ENCODE measurements around the gene LINS1.

The LINS1 gene, protein sequence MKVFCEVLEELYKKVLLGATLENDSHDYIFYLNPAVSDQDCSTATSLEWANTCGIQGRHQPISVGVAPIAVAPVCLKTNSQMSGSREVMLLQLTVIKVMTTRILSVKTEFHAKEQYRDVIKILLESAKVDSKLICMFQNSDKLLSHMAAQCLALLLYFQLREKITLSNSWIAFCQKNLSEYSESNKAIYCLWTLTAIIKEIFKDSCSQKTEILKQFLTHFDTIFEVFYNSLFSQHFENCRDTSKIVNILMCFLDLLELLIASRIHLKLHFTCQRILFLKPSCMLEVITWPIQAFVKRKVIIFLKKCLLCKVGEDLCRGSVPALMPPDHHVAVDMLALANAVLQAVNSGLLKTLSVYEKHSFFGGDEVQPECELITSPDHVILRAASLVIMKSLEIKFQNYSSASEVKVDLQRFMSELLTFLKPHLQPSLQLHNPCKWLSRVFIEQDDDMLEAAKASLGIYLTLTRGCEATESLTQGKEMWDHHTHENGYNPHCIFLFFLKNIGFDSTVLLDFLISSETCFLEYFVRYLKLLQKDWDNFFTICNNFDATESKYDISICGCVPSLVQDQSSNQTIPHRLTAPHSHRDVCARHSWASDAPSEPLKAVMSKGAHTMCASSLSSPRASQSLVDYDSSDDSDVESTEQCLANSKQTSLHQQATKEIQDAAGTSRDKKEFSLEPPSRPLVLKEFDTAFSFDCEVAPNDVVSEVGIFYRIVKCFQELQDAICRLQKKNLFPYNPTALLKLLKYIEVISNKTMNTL

DNA sequence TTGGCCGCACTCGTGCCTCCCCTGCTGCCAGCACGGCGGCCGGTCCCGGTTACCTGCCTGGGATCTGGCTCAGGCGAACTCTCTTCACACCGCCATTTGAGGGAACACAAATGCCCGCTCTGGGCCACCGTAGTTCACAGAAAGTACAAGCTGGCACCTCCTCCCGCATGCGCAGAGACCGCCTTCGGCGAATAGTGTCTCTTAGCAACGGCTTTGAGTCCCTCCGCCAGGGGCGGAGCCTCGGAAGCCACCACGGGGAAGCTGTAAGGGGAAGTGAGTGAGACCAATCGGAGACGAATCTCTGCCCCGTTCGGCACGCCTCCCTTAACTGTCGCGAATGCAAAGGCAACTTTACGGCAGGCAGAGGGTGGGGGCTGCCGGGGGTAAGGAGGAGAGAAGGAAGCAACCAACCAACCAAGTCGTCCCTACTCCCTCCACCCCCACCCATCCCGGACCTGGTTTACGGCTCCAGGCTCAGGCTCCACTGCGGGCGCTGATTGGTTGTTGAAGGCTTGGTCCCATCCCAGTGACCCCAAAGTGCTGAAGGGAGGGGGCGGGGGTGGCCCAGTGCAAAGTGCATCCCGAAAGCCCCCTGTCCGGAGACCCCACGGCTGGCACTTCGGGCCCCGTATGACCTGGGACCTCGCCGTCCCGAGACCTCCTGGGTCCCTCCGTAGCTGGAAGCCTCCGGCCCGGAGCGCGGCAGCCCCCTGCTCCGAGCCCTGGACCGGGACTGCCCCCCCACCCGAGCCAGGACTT lies at the start of gene LINS1, which contains the start of gene ASB7:
TSS of gene LINS1 (minus strand) at position 121 of the 759 bp plus-strand sequence. CDS start 21,342 bp downstream, outside the sequence.
TSS of gene ASB7 (plus strand) at position 526 of the 759 bp plus-strand sequence. CDS start 9,628 bp downstream, outside the sequence.
- H3K4me3 ChIP-seq (ENCODE audit: low read depth, low read length) = peak within 1 kb of the TSS; percentile 100
- peak; percentile 100 for DNase-seq (ENCODE audit: low read depth)

DNA sequence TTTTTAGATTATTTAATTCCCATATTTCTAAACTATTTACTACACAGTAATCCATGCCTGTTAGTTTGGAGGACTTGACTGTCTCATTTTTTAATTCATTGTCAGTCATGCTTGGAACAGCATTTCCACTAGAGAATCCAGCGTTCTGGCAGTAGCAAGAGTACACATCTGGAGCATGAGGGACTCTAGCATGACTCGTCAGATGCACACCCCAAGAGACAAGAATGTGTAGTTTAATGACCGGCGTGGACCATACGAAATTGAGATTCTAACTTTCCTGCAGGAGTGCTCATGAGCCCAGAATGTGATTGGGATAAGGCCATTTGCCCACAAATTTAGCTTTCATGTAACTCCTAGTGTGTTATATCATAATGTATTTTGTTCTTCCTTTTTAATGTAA lies 49.3 kb upstream of the LINS1 start:
- no peak for DNase-seq (ENCODE audit: low read depth)
- H3K4me3 ChIP-seq (ENCODE audit: low read depth, low read length) = no peak overlapping the region

DNA sequence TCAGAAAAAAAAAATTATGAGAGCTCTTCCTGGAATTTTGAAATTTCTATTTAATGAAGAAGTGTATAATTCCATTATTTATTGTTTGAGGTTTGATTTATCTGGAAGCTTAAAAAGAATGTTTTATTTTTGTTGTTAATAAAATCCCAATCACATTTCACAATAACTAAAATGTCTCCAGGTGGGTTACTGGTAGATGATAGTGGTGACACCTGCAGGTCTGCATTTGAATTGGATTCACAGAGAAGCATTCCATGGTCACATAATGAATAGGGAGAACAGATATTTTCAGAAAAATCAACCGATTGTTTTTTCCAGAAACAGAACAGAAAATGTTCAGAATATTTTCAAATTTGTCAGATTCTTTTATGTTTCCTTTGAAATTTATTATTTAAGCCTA lies 48.7 kb upstream of the LINS1 start:
- DNase-seq (ENCODE audit: low read depth) = no peak
- no peak overlapping the region for H3K4me3 ChIP-seq (ENCODE audit: low read depth, low read length)

DNA sequence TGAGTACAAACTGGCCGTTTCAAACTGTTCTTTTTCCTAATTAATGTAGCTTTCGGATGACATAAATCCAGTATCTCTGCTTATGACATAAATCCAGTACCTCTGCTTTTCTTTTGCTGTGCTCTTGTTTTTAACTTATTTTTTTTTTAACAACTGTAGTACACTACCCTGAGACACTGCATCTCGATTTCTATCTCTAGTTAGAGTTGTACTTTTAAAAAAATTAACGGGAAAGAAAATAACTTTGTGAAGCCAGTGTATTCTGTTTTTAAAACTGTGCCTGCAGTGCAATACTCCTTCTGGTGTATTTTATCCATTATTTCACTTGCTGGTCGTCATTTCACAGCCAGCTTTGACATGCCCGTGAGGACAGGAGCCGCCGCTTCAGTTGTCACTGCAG lies 47.0 kb upstream of the LINS1 start:
- no peak overlapping the region for H3K4me3 ChIP-seq (ENCODE audit: low read depth, low read length)
- no peak for DNase-seq (ENCODE audit: low read depth)

DNA sequence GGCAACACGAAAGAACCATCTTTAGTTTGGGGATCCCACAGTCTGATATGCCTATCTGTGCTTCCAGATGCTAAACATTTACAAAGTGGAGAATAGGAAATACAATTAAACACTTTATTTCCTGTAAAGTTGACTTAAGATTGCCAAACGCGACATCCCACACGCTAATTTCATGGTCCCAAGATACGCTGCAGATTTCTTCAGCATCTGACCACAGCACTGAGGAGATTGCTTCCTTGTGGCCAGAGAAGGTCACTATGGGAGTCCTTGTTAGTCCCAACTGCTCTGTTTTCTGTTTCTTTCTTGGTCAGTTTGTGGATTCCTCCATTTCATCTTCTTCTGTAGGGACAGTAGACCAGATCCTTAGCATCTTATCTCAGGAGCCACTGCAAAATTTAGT lies 43.7 kb upstream of the LINS1 start:
- H3K4me3 ChIP-seq (ENCODE audit: low read depth, low read length) = no peak overlapping the region
- DNase-seq (ENCODE audit: low read depth) = no peak

DNA sequence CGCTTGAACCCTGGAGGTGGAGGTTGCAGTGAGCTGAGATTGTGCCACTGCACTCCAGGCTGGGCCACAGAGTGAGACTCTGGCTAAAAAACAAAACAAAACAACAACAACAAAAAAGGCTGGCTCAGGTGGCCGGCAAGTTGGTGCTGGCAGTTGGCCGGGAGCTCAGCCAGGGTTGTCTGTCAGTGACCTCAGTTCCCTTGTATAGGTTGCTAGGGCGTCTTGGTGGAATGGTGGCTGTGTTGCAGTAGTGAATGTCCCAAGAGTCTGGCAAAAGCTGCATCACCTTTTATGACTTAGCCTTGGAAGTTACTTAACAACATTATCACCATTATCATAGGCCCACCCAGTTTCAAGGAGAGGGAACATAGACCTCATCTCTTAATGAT lies 41.0 kb upstream of the LINS1 start:
- no peak for DNase-seq (ENCODE audit: low read depth)
- no peak overlapping the region for H3K4me3 ChIP-seq (ENCODE audit: low read depth, low read length)

DNA sequence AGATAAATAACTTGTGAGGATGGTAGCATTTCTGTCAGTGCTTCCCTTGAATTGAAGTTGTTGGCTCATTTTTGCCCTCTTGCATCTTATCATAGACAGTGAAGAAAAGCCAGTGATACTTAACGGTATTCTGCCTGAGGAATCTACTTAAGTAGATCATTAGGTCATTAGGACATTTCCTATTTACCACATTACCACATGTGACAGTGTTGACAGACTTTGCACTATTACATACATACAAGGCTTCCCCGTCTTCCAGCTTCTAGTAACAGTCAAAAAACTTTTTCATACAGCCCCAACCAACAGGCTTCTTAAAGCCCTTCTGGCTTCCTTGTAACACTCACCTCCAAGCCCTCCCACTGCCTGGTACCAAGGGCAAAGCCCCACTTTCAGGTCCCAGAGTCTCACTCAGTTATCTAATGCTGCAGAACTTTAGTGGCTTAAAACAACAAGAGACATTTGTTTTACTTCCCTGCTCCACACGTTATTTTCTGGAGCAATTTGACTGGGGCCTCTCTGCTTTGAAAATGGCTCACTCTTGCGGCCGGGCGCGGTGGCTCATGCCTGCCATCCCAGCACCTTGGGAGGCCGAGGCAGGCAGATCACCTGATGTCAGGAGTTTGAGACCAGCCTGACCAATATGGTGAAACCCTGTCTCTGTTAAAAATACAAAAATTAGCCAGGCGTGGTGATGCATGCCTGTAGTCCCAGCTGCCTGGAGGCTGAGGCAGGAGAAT lies 40.4 kb upstream of the LINS1 start:
- no peak for DNase-seq (ENCODE audit: low read depth)
- no peak overlapping the region for H3K4me3 ChIP-seq (ENCODE audit: low read depth, low read length)

DNA sequence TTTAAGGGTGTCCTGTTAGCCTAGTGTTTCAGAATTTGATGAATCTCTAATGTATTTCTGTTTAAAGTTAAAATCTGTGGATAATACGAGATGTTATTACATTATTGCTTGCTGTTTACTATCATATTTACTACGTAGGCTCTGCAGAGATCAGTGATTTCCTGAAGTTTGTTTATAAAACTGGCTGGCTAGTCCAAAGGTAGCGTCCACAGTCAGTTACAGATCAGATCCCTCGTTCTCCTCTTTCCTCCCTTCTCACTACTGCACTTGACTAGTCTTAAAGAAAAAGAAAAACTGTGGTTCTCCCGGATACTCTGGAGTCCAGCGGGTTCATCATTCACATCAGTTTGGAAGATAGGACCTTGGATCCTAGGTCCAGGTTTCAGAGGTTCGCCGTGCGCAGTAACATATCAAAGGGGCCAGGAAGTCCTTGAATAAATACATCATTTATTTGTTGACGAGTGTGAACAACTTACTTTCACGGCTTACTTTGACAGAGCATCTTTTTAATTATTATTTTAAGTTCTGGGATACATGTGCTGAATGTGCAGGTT lies 36.3 kb upstream of the LINS1 start:
- no peak overlapping the region for H3K4me3 ChIP-seq (ENCODE audit: low read depth, low read length)
- no peak for DNase-seq (ENCODE audit: low read depth)

DNA sequence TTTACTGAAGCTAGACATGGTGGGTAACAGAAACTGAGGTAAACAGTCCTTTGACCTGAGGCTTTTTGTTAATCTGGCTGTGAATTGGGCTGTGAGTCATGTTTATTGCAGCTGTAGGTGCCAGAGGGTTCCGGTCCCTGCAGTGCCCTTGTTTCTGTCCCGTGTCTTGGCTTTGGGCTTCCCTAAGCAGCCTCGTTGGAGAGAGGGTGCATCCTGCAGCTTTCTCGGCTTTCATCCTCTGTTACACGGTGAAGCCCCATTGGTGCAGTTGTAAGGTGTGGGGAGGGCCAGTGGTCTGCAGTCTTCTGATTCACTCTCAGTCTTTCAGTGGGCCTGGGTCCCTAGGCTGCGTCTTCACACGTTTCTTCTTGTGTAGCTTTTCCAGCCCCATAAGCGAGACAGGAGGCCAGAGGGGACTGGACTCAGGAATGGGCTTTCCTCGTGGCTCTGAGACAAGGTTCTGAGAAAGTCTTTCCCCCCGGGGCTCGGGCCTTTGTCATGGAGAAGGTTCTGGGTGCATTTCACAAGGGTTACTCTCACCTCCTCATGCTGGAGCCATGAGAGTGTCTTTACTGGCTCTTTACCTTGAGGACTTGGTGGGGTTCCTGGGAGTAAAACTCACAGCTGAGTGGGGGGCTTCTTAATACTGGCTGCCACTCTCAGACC lies 33.6 kb upstream of the LINS1 start:
- H3K4me3 ChIP-seq (ENCODE audit: low read depth, low read length) = no peak overlapping the region
- no peak for DNase-seq (ENCODE audit: low read depth)

DNA sequence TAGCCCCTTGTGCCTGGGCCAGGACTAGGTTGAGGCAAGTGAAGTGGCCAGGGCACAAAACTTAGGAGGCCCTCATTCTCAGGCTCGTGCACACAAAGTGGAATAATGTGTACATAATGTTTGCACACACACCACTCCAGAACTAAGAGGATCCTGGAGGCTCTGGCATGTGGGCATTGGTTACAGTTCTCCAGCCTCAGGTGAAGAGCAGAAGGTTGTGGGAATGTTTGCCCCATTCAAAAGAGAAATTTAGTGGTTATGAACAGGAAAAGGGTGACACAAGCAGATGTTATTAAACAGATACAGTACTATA lies 31.7 kb upstream of the LINS1 start:
- DNase-seq (ENCODE audit: low read depth) = no peak
- no peak overlapping the region for H3K4me3 ChIP-seq (ENCODE audit: low read depth, low read length)

DNA sequence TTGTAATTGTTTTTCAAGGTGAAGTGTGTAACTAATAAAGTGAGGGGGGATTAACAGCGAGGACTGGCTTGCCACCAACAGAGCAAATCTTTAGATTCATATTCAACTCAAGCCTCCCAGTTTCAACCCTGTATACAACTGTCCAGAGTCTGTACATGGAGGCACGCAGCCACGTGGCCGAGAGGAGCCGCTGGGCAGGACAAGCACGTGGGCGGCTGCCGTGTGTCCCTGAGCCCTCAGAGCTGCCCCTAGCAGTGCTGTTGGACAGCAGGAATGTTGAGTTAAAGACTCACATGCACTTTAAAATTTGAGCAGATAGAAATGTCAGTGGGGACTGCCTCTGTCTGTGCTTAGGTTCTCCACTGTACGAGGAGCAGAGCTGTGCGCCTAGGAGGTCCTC lies 29.8 kb upstream of the LINS1 start:
- no peak for DNase-seq (ENCODE audit: low read depth)
- no peak overlapping the region for H3K4me3 ChIP-seq (ENCODE audit: low read depth, low read length)

DNA sequence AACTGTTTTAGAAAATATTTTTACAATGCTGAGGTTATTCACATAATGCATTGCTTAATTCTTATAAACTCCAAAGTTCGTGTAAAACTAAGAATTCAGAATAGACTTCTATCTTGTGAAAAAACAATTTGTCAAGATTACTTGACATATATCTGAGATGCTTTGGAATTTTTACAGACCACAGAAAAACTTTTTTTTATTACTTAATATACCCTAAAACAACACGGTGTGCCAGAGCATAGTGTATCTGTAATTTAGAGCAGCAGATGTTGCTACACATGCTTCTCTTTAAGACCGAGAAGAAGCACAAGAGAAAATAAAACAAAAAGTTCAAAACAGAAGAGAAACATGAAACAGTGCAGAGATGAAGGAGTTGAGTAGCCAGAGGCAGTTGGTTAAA lies 26.8 kb upstream of the LINS1 start:
- no peak overlapping the region for H3K4me3 ChIP-seq (ENCODE audit: low read depth, low read length)

DNA sequence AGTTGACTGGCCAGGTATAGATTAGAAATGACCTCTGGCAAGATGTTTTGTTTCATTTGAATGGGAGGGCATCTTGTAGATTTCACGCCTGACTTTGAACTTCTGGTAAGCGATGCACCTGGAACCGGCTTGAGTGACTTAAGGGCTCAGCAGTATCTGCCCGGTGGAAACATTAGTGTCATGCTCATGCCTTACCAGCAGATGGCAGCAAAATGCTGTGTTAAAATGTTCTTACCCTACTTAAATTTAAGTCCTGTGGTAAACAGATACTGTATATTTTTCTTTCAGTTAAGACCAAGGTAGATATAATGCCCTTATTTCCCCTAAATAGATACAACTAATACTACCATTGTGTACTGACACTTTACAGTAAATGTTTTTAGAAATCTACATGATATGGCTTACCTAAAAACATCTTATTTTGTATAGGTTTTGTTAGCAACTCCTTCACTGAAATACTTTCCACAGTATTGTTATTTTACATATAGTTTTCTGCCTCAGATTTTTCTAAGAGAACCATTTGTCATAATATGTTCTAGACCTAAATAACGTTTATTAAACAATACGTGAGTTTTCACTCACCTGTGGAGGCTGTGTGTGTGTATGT lies 25.9 kb upstream of the LINS1 start:
- peak; percentile 38 for DNase-seq (ENCODE audit: low read depth)
- H3K4me3 ChIP-seq (ENCODE audit: low read depth, low read length) = no peak overlapping the region

More for the DNA sequence above, 26.8 kb upstream of the LINS1 start:
- DNase-seq (ENCODE audit: low read depth) = no peak

DNA sequence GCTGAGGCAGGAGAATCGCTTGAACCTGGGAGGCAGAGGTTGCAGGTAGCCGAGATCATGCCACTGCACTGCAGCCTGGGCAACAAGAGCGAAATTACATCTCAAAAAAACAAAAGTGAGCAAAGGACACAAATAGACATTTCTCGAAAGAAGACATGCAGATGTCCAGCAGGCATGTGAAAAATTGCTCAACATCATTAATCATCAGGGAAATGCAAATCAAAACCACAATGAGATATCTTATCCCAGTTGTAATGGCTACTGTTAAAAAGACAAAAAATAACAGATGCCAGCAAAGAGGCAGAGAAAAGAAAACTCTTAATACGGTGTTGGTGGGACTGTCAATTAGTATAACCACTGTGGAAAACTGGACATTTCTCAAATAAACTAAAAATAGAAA lies 21.3 kb upstream of the LINS1 start:
- H3K4me3 ChIP-seq (ENCODE audit: low read depth, low read length) = no peak overlapping the region
- DNase-seq (ENCODE audit: low read depth) = peak; percentile 29

DNA sequence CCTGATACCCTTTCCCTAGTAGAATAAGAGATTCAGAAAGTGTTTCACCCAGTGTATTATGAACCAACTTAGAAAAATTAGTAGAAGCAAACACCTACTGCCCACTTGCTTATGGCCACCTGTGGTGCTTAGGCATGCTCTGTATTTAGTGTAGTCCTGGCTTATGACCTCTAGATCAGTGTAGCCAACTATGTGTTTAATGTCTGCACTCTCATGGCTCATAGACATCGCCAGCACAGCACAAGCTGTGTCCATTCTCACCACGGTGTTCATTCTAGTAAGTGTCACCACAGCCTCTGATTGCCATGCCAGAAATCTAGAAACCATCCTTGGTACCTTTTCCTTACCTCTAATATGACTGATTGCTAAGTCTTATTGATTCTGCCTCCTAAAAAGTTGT lies 14.7 kb upstream of the LINS1 start:
- DNase-seq (ENCODE audit: low read depth) = no peak
- no peak overlapping the region for H3K4me3 ChIP-seq (ENCODE audit: low read depth, low read length)

DNA sequence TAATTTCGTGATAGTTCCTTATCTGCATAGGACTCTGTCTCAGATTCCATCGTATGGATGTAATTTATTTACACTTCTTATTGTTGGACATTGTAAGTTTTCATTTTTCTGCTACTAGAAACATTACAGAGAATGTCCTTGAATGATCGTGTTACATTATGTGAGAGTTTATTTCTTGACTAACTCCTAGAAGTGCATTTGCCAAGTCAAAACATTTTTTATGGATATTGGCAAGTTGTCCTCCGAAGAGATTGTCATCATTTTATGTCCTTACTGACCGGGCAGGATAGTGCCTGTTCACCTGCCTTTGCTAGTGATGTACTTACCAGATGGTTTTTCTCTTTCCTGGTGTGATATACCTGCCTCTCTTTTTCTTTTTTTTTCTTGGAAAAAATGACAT lies 13.8 kb upstream of the LINS1 start:
- no peak for DNase-seq (ENCODE audit: low read depth)
- H3K4me3 ChIP-seq (ENCODE audit: low read depth, low read length) = no peak overlapping the region

DNA sequence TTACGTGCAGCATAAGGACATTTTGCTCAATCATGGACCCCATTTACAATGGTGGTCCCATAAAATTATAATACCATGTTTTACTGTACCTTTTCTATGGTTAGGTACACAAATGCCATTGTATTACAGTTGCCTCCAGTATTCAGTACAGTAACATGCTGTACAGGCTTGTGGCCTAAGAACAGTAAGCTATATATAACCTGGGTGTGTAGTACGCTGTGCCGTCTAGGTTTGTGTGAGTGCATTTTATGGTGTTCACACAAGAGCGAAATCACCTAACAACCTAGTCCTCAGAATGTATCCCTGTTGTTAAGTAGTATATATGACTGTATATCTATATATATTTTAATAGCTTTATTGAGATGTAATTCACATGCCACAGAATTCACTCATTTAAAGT lies 12.9 kb upstream of the LINS1 start:
- no peak overlapping the region for H3K4me3 ChIP-seq (ENCODE audit: low read depth, low read length)
- no peak for DNase-seq (ENCODE audit: low read depth)

DNA sequence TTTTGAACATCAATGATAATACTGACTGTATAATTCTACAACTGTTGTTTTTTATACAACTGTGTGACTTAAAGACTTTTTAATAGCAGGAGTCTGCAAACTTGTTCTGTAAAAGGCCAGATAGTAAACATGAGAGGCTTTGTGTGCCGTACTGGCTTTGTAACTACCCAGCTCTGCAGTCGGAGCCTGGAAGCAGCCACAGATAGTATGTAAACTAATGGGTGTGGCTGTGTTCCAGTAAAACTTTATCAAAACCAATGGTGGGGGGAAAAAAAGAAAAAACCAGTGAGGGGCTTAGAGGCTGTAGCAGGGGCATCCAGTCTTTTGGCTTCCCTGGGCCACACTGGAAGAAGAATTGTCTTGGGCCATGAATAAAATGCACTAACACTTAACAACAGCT lies 12.4 kb upstream of the LINS1 start:
- no peak overlapping the region for H3K4me3 ChIP-seq (ENCODE audit: low read depth, low read length)
- no peak for DNase-seq (ENCODE audit: low read depth)
